Activated CD4-positive, alpha-beta T cell treated with anti-CD3 and anti-CD28 coated beads, Interleukin-2, Interleukin-4, amounts not matched to agents 100 ng/mL and 50 ng/mL, durations not matched to agents 16 hours and 8 hours (primary cell): ENCODE data around the gene ADAM10.

Experiments
- DNase-seq: peaks from one replicate; pipeline ENCODE4 v3.0.0-alpha.2; 2020; ENCODE audit warnings: low spot score

Gene ADAM10

GRCh38 chr15:58716027-58716426, 33.5 kb downstream of the ADAM10 start:
- no peak for DNase-seq

- no peak for DNase-seq
Measured at GRCh38 chr15:58715266-58715917, 34.1 kb downstream of the ADAM10 start.

GRCh38 chr15:58710701-58711100, 38.8 kb downstream of the ADAM10 start:
- DNase-seq = no peak

- DNase-seq = no peak
Measured at GRCh38 chr15:58707397-58707796, 42.1 kb downstream of the ADAM10 start.

- DNase-seq = no peak
Measured at GRCh38 chr15:58705105-58705504, 44.4 kb downstream of the ADAM10 start.

GRCh38 chr15:58704155-58704865, 45.2 kb downstream of the ADAM10 start:
- no peak for DNase-seq

- DNase-seq = peak; percentile 12
Measured at GRCh38 chr15:58703610-58704009, 45.9 kb downstream of the ADAM10 start.

- no peak for DNase-seq
Measured at GRCh38 chr15:58702233-58702632, 47.3 kb downstream of the ADAM10 start.

GRCh38 chr15:58701376-58701775, 48.1 kb downstream of the ADAM10 start:
- no peak for DNase-seq

GRCh38 chr15:58699769-58700168, 49.7 kb downstream of the ADAM10 start:
- DNase-seq = peak; percentile 12

- DNase-seq = peak; percentile 10
Measured at GRCh38 chr15:58698887-58699641, 50.4 kb downstream of the ADAM10 start.

GRCh38 chr15:58697220-58697619, 52.3 kb downstream of the ADAM10 start:
- no peak for DNase-seq

- DNase-seq = no peak
Measured at GRCh38 chr15:58696738-58697137, 52.8 kb downstream of the ADAM10 start.

GRCh38 chr15:58694641-58695398, 54.7 kb downstream of the ADAM10 start:
- no peak for DNase-seq

GRCh38 chr15:58690703-58691102, 58.8 kb downstream of the ADAM10 start:
- no peak for DNase-seq

- DNase-seq = no peak
Measured at GRCh38 chr15:58689646-58690045, 59.9 kb downstream of the ADAM10 start.

GRCh38 chr15:58686286-58686685, 63.2 kb downstream of the ADAM10 start:
- no peak for DNase-seq

GRCh38 chr15:58684751-58685150, 64.8 kb downstream of the ADAM10 start:
- DNase-seq = no peak

- no peak for DNase-seq
Measured at GRCh38 chr15:58684036-58684710, 65.3 kb downstream of the ADAM10 start.

GRCh38 chr15:58682234-58682633, 67.3 kb downstream of the ADAM10 start:
- DNase-seq = no peak

- no peak for DNase-seq
Measured at GRCh38 chr15:58678683-58679082, 70.8 kb downstream of the ADAM10 start.

- no peak for DNase-seq
Measured at GRCh38 chr15:58677426-58677825, 72.1 kb downstream of the ADAM10 start.
